Hematopoietic multipotent progenitor cell treated with erythropoietin and hydrocortisone succinate and interleukin-3 and kit ligand, for 4 days (in vitro differentiated cells): ENCODE results near the gene CHST15.

Experiments
- DNase-seq: peaks from one replicate; pipeline ENCODE4 v3.0.0-alpha.2; 2015

The CHST15 gene

DNA sequence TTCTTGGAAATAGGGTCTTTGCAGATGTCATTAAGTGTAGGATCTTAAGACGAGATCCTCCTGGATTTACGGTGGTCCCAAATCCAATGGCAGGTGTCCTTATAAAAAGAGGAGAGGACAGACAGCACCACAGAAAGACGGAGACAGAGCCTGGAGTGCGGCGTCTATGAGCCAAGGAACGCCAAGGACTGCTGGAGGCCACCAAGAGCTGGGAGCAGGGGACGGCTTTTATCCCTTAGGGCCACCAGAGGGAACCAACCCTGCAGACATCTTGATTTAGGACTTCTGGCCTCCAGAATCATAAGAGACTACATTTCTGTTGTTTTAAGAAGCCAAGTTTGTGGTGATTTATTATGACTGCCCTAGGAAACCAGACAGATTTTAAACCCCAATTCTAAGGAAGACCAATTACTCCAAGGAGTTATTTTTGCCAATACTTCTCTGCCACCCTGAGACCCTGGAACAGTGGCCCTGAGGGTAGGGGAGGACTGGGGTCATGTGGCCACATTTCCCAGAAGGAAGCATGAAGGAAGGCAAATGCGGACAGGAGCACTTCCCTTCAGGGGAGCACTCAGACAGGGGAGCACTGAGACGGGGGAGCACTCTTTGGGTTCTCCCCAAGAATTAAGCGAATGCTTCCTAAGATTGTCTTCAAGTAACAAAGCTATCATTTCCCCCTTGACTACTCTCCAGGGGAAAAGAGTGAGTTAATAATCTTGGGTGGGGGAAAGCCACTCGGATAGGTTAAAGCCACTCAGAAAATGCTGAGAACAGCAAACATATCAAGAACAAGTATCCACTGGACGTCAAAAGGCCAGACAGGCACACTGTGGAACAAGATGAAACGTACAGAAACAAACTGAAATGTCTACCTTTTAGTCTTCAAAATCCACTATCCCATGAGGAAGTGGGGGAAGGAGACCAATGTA lies 67.5 kb downstream of the CHST15 start:
- DNase-seq, result peak; percentile 73

DNA sequence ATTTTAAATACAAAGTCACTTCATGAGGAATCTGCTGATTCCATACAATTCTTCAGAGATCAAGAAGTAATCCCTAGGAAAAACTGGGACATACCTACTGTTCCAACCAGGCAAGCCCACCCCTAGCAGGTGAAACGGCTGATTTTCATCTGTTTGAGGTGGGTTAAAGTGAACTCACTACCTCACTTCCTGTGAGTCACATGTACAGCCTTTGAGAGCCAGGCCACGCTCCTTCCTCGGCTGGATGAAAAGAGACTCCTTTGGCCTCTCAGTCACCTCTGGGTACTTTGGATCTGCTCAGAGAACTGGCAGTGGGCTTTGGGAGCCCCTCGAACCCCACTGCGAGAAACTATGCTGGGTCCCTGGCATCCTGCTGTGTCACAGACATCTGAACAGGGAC lies 68.2 kb downstream of the CHST15 start:
- no peak for DNase-seq

DNA sequence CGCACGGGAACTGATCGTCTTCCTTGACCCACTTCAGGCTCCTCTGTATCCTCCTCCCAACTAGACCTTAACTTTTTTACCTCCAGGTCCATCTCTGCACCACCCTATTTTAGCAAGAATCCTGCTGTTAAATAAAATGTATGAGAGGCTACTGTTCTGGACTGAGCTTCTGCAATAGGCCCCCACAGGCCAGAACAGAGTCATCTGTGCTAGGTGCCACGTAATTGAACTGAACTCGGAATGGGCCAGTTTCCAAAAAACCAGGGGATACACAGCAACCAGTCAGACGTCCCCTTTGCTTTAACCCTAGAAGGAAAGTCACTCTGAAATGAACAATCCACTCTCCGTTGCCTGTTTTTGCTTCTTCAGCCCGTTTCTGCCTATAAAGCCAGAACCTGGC lies 71.3 kb downstream of the CHST15 start:
- no peak for DNase-seq

DNA sequence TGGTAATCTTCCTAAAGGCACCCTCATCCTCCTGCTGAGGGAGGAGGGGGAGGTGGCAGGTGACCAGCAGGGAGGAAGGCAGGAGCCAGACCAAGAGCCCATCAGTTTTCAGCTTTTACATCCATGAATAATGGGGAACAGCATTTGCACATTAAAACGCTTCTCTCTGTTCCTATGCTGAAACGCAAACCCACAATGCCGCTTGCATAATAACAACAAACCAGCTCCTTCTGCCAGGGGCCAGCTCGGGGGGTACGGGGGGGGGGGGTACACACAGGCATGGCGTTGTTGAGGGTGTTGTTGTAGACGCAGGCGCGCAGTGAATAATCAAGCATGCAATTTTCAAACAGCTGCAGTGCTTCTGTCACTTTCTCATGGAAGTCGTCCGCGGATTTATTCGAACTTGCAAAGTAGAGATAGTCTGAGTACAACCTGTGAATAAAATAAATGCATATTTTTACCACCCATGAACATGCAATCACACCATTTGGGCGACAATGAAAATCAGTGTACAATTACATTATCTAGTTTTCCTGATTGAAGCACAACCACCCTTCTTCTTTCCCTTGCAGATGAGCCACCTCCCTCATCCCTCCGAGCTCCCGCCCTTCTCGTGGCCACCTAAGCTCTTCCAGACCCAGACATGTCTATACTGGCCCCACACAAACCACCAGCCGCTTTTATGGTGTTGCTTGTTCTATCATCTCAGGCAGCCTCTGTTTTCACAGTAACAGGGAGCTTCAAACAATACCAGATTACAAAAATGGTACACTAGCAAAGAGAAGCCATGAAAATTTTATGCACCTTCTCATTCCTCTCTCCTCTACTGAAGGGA lies 72.2 kb downstream of the CHST15 start:
- DNase-seq, result no peak

DNA sequence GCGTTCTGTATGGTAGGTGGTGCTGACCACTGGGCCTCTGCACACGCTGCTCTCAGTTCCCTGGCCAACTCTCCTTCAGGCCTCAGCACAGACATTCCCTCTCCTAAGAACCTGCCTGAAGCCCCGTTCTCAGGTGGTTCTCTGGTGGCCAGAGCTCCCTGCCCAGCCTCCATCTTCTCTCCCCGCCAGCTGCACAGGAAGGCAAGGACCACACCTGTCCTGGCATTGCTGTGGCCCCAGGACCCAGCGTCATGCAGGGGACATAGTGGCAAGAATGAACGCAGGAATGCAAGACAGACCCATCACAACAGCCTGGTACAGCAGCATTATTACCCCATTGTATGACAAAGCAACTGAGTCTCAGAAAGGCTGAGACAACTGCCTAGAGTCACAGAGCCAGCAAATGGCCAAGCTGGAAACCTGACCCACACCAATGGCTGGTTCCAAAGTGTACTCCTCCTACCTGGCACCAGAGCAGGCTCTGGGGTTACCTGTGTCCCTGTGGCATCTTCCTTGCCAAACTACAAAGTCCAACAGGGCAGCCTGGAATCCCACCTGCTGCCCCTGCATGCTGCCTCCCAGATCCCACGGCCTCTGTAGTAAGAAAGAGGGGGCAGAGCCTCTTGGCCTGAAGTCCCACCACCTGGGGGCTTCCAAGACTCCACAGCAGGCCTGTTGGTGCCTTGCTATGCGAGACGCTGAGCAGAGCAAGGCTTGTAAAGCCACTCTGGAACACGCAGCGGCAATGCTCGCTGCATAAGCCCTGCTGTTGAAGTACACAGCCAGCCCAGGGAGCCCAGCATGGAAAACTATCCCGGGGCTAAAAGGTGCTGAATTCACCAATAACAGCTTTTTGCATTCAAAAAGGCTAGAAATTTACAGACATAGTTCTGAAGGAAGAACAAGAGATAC lies 73.3 kb downstream of the CHST15 start:
- no peak for DNase-seq

DNA sequence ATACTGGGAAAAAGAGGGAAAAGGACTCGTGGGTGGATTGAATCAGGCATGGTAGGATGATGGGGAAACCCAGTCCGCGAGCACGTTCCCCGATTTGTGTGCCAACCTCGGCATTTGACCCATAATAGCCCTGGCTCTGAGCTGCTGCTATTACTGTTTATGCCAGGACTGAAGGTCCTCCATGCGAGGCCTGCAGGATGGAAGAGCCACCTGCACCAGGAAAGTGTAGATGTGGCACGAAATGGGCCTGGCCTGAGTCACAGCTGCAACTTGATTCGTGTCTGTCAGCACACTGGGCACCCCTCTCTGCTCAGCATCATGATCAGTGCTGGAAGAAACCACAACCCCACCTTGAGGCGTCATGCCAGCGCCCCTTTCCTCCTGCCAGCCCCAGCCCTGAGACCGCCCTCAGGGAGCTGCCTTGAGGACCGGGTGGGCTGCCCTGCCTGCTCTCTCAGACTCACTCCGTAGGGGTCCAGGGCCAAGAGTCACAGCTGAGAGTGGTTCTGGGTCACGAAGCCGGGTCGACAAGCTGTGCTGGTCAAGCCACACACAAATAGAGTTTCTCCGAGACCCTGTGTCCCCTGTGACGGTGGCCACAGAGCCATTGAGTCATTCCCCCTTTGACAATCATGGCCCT lies 74.4 kb downstream of the CHST15 start:
- DNase-seq, result no peak

DNA sequence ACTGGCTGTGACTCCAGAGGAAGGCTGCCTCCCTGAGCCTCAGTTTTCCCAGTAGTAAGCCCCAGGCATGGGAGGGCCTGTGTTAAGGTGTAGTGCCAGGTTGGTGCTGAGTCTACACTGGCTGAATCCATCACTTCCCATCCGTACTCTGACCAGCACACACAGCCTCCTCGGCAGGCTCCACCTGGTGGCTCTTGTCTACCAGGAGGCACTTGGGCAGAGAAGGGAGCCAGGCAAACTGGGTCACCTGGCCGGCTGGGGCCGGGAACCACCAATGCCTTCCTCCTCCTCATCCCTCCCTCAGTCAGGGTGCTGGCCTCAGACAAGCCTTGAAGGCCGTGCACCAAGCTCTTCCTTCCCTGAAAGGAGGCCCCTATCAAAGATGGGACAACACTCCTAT lies 75.7 kb downstream of the CHST15 start:
- no peak for DNase-seq

DNA sequence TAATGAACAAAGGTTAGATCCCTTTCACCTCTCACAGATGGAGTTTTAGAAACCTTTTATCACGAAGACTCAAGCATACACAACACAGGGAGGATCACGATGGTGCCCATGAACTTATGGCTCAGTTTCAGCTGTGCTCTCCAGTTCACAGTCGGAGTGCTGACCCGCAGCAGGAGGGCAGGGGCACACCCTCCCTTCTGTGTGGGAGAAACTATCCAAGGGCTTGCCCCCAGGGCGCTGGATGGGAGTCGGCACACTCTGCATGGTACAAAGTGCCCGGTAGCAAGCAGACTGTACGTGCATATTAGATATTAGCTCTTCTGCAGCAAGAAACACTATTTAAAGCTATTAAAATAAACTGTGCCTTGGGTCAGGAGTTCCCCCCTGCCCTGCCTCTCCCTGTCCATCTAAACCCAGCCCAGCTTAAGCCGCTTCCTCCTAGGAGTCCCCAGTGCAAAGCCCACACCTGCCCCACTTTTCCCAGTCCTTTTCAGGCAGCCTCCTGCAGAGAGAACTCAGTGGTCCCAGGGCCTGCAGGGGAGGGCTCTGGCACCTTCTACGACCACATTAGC lies 76.5 kb downstream of the CHST15 start:
- DNase-seq, result no peak

DNA sequence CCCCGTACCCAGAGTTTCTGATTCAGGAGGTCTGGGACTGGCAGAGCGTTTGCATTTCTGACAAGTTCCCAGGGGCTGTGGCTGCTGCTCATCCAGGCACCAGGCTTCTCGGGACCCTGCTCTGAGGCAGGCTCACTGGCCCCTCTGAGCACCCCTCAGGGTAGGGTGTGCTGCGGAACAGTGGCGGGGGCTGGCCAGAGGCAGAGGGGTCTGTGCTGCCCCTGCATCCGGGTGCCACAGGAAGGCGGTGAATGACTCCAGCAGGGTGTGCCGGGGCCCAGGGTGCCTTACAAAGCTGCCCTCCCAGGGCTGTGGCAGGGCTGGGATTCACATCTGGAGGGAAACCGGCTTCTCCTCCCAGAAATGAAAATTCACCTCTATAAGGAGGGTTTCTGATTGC lies 77.4 kb downstream of the CHST15 start:
- no peak for DNase-seq

DNA sequence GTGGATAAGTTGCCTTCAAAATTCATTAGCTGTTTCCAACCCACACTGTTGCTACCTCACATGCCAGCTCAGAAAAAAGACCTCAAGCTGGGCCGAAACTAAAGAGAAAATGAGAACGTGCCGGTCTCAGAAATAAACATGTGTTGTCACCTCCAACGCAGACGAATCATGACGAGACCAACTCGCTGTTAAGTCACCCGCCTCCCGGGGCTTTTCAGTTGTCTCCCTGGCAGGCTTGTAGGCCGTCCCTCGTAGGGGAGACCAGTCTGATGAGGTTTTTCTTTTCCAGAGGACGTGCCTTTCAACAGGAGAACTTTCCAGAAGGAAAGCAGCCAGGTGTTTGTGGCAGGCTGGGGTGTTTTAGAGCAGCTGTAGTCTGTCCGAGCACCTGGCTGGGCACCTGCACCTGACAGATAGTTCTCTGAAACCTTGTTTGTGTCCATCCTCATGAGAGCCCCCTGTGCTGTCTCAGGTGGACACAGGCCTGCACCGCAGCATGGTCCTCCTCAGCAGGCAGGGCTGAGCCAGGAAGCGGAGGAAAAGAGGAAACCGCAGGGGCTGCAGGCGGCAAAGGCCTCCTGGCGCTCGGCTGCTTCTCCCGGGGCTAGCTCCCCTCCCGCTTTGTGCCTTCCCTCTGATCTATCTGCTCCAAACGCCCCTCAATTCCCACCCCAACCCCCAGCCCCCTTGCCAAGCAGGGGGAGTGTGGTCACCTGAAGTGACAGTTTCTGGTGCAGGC lies 78.8 kb downstream of the CHST15 start:
- no peak for DNase-seq

DNA sequence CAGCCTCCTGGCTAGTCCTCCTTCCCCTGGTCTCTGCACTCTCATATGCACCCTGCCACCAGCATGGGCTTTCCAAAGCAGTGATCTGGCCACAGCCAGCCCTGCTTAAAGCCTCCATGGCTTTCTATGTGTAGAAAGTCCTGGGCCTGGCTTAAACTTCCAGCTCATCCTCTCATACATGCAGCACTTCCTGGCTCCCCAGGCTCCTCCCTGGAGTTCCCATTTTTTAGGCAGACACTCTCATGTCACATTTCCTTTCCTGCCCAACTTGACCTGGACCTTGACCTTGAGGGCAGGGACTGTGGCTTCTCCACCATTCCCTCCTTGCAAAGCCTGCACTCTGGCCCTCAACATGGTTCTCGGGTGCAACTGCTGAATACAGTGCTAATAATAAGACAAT lies 79.5 kb downstream of the CHST15 start:
- no peak for DNase-seq

DNA sequence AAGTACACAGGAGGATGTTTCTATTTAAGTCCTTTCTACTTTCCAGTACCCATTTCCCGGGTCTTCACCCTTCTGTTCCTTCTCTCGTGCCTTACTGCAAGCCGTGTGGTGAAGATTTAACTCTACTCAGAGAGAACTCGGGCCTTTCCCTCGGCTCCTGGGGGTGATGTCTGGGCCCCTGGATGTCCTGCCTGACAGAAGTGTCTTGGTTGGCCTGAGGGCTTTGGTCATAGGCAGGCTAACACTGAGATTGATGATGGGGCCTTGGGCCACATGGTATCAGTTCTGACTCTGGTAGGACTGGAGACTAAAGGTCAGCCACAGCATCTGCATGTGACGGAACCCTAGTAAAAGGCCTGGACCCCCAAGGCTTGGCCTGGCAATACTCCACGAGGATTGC lies 80.4 kb downstream of the CHST15 start:
- DNase-seq, result no peak

DNA sequence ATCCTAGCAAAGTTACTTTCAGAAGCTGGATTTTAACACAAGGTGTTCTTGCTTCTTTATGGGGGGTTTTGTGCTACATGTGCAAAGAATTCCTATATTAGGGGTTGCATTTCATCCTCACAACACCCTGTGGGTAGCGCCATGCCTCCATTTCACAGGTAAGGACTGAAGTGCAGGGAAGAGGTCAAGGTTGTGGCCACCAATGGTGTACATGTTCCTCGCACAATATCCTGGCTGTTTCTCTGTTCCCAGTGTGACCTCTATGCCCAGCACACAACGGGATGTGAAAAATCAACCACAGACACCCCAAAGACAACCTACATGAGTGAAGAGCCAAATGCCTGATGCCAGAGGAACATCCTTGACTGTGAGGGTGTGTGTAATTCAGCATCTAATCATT lies 80.8 kb downstream of the CHST15 start:
- no peak for DNase-seq

DNA sequence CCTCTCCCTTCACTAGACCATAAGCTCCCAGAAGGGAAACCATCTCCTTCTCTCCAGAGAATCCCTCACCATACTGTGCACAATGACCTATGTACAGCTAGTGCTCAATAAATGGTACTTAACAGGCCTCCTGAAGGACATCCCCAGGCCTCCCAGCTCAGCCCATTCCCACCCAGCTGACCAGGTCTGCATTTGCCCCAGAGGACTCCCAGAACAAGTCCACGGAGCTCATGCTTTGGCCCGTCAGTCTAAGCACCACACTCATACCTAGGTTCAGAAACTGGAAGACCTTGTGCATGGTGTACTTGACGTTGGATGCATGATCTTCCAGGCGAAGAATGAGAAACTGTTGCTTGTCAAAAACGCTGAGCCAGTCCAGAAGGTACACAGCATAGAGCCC lies 81.3 kb downstream of the CHST15 start:
- DNase-seq, result no peak

DNA sequence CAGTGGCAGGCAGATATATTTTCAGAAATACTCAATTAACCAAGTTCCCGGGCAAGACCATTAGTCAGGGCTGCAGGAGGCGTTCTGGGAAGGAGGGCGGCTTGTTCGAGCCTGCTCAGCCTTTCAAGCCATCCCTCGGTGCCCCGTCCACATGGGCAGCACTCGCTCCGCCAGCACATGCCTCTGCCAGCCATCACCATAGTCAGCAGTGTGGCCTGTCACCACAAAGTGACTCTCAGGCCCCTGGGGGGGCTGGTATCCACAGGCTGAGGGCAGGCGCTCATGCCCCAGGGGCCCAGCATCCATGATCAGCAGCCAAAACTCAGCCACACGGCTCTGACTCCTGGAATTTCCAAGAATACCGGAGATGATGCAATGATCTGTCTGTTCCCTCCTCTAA lies 81.9 kb downstream of the CHST15 start:
- DNase-seq, result no peak

DNA sequence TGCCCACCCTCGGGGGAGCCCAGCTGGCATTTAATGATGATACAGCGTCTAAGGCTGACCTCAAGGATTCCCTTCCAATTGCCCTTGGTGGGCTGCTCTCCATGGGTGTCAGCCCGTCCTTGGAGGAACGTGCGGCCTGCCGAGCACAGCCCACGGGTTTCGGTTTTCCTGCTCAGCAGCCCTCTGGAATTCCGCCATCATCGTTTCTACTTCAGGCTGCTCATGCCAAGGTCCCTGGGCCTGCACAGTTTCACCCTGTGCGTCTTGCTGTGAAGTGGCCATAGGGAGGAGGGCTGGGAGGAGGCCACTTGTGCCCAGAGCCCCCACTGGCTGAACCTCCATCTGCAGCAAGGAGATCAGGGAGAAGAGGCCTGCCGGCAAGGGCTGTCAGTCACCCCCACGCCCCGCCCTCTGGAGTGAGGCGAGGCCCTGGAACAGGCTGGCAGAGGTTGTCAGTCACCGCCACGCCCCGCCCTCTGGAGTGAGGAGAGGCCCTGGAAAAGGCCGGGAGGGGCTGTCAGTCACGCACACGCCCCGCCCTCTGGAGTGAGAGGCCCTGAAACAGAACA lies 82.8 kb downstream of the CHST15 start:
- peak; percentile 33 for DNase-seq

DNA sequence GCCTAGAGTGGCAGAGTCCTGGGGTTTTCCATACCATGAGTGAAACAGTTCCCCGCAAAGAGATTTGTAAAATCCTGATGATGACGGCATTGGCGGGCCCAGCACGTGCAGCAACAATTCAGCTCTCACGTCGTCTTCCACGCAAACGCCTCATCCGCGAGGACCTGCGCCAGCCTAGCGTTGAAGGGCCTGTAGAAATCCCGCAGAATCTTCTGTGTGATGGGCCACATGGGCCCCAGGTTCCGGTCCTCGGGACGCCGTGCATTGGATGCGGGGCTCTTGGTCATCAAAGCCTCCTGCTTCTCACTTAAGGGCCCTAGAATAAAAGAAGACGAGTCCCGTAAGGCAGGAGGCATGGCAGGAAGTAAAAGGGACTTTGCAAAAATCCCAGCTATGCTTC lies 83.4 kb downstream of the CHST15 start:
- no peak for DNase-seq

DNA sequence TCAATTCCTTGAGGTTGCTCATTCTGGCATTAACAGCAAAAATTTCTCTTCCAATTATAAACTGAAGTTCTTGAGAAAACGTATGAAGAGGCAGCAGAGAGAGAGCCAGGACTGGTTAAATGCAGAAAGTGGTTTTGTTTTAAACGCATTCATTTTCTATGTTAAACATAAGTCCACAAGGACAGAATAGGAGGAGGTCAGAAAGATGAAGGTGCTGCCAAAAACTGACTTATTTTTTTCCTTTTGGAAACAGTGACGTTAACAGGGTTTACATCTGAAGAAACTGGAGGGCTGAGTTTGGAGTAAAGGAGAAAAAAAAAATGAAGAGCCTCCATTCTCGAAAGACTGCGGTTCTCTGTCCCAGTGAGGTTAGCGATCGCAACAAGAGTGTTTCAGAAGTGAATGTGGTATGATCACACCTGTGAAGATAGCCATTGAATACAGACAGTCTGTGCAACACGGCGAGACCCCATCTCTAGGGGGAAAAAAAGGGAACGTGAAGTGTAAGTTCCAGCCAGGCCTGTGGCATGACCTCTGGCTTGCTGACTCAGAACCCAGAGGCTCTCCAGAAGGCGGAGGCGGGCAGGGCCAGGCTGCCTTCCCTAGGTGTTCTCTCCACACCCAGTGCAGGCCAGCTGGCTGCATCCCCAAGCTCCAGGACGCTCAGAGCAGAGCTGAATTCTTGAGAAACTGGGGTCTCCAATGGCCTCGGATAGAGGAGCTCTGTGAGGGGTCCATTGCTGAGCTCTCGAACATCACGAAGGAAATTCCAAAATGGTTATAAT lies 84.0 kb downstream of the CHST15 start:
- no peak for DNase-seq

DNA sequence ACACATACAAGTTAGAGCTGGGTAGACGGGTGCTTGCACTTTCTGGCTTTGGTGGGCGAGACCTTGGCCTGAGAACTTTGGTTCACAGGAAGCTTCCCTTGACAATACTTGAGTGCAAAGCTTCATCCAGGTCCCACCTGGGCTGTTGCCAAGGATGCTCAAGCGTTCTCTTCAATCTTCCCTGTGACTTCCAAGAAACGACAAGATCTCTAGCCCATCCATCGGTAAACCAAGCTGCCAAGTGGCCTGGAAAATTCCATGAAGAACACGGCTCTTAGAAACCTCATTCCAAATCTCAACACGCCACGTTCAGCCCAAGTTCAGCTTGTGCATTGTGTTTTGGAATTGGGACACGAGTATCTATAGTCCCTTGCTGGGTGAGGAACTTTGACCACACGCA lies 84.7 kb downstream of the CHST15 start:
- no peak for DNase-seq

DNA sequence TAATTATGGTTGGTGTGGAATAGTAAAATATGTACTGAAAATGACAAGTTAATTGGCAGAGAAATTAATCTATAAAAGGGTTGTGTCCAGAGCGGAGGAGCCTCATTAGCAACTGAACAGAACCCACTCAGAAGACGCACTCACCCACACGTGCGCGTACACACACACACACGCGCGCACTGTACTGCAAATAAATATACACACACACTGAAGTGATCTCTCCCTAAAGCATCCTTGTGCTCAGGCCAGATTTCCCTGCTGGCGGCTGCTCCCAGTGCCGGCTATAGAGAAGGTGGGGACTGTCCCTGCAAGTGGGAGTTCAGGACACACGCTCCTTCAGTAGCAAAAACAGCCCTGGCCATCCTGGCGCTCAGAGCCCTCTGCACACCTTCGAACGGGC lies 85.2 kb downstream of the CHST15 start:
- DNase-seq, result no peak
